Measurements from ENCODE around the gene KAZN. TPM values are rescaled to one million over a fixed set of nuclear protein-coding genes. Genes with fewer than 3 reads are reported as not detected.

Gene KAZN
- total RNA-seq, 1 donor from 2014 or later: 7.9 TPM

DNA sequence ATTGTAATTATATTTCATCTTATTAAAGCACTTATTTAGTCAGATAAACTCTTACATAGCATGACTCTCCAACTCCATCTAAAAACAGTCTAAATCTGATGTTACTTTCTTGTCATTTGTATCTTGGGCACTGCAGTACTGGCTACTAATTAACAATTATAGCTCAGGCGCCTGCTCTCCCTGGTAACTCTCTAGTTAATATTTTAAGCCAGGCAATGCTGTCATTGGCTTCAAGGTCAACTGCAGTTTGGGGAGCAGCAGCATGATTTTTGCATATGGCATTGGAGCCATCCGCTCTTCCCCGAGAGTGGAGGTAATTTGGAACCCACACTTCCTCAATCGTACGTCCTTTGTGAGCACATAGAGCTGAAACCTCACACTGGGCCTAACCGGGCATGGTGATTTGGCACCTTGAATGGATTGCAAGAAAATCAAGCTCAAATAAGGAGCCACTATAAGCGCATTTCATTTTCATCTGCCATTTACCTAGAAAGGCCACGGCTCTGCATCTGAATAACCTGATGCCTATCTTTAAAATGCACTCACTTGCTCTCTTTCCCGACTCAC, 187.7 kb downstream of the KAZN start:
- H3K4me1 Mint-ChIP-seq (ENCODE audit: low read depth, unreplicated experiment): no peaks in the 10 kb centered on the region
- no peak for DNase-seq

DNA sequence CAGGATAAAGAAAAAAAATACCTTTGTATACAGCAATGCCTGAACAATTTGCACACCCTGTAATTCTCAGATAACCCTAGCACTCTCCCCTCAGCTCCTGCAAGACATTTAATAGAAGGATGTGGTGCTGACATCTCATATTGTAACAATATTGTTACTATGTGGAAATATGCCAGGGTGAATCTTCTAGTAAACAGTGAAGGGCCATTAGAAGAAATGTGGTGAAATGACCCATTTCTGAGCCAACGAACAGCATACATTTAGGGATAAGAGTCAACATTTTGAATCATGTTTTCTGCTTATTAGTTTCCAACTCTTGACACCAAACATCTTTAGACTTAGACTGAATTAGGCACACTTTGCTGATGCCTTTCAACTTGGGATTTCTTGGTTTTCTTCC, 188.2 kb downstream of the KAZN start:
- no peaks in the 10 kb centered on the region for H3K27me3 Mint-ChIP-seq (ENCODE audit: unreplicated experiment)
- no peaks in the 10 kb centered on the region for H3K4me1 Mint-ChIP-seq (ENCODE audit: low read depth, unreplicated experiment)
- no peak overlapping the region for H3K4me3 Mint-ChIP-seq (ENCODE audit: unreplicated experiment)
- H3K36me3 Mint-ChIP-seq (ENCODE audit: unreplicated experiment): peaks cover 6% of the 10 kb centered on the region
- no peak for DNase-seq
- no peak overlapping the region for H3K27ac Mint-ChIP-seq (ENCODE audit: unreplicated experiment)
- no peak for TF ChIP-seq CTCF (IDR thresholded peaks at IDR 0.05; ENCODE audit: partially characterized antibody, unreplicated experiment)
- H3K9me3 Mint-ChIP-seq (ENCODE audit: unreplicated experiment): no peaks in the 10 kb centered on the region

More for the DNA sequence above, 187.7 kb downstream of the KAZN start:
- Mint-ChIP-seq H3K27ac (ENCODE audit: unreplicated experiment) (no peak overlapping the region), H3K27me3 (ENCODE audit: unreplicated experiment) (no peaks in the 10 kb centered on the region), H3K9me3 (ENCODE audit: unreplicated experiment) (no peaks in the 10 kb centered on the region), H3K4me3 (ENCODE audit: unreplicated experiment) (no peak overlapping the region), H3K36me3 (ENCODE audit: unreplicated experiment) (peaks cover 6% of the 10 kb centered on the region)
- no peak for TF ChIP-seq CTCF (IDR thresholded peaks at IDR 0.05; ENCODE audit: partially characterized antibody, unreplicated experiment)

- Mint-ChIP-seq H3K4me3 (ENCODE audit: unreplicated experiment) (no peak overlapping the region), H3K36me3 (ENCODE audit: unreplicated experiment) (peaks cover 6% of the 10 kb centered on the region), H3K9me3 (ENCODE audit: unreplicated experiment) (no peaks in the 10 kb centered on the region), H3K27ac (ENCODE audit: unreplicated experiment) (no peak overlapping the region), H3K27me3 (ENCODE audit: unreplicated experiment) (no peaks in the 10 kb centered on the region), H3K4me1 (ENCODE audit: low read depth, unreplicated experiment) (no peaks in the 10 kb centered on the region)
- DNase-seq: no peak
- TF ChIP-seq CTCF (IDR thresholded peaks at IDR 0.05; ENCODE audit: partially characterized antibody, unreplicated experiment): no peak
Measured at GRCh38 chr1:14787604-14788003, 189.1 kb downstream of the KAZN start.

- H3K4me1 Mint-ChIP-seq (ENCODE audit: low read depth, unreplicated experiment): no peaks in the 10 kb centered on the region
- no peak for DNase-seq
- no peak overlapping the region for H3K4me3 Mint-ChIP-seq (ENCODE audit: unreplicated experiment)
- no peak for TF ChIP-seq CTCF (IDR thresholded peaks at IDR 0.05; ENCODE audit: partially characterized antibody, unreplicated experiment)
- H3K9me3 Mint-ChIP-seq (ENCODE audit: unreplicated experiment): no peaks in the 10 kb centered on the region
- peaks cover 6% of the 10 kb centered on the region for H3K36me3 Mint-ChIP-seq (ENCODE audit: unreplicated experiment)
- peaks cover 2% of the 10 kb centered on the region for H3K27me3 Mint-ChIP-seq (ENCODE audit: unreplicated experiment)
- H3K27ac Mint-ChIP-seq (ENCODE audit: unreplicated experiment): no peak overlapping the region
Measured at GRCh38 chr1:14788080-14788479, 189.6 kb downstream of the KAZN start.

DNA sequence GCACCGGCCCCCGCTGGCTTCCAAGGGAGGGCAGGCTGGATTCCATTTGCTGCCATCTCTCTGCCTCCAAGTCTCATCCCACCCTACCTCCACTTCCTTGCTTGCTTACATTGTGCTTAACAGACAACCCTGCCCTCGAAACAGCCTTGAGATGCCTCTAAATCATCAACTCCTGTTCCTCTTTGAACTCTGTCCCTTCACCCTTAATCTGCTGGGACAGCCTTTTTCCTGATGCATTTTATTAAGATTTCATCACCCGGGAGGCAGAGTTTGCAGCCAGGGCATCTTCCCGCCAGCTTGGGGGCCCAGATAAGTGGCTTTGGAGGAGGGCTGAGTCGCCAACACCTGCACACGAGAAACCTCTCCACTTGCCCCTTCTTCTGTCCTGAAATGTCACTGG, 192.5 kb downstream of the KAZN start:
- DNase-seq: no peak
- H3K4me3 Mint-ChIP-seq (ENCODE audit: unreplicated experiment): no peak overlapping the region
- no peaks in the 10 kb centered on the region for H3K4me1 Mint-ChIP-seq (ENCODE audit: low read depth, unreplicated experiment)
- no peaks in the 10 kb centered on the region for H3K36me3 Mint-ChIP-seq (ENCODE audit: unreplicated experiment)
- H3K27me3 Mint-ChIP-seq (ENCODE audit: unreplicated experiment): peaks cover 2% of the 10 kb centered on the region
- no peak for TF ChIP-seq CTCF (IDR thresholded peaks at IDR 0.05; ENCODE audit: partially characterized antibody, unreplicated experiment)
- H3K9me3 Mint-ChIP-seq (ENCODE audit: unreplicated experiment): peaks cover 3% of the 10 kb centered on the region
- H3K27ac Mint-ChIP-seq (ENCODE audit: unreplicated experiment): no peak overlapping the region
